K562 (cell line): ENCODE results near the gene STK16. TPM values are rescaled to one million over a fixed set of nuclear protein-coding genes. Genes with fewer than 3 reads are reported as not detected.

ENCODE experiments used
- ATF1 ChIP-seq, 2 experiments: fragments of 450-650 bp in 1 of 2; IDR thresholded peaks; 2 replicates each; pipeline ENCODE4 v1.6.1; 2016; ENCODE audit warnings: missing compliant biosample characterization in 1 of 2, missing genetic modification characterization in 1 of 2
- BHLHE40 ChIP-seq: IDR thresholded peaks from 2 replicates; pipeline ENCODE4 v1.6.1; 2011; ENCODE audit warnings: low read length, improper control_type of control experiment
- CBX8 ChIP-seq: fragments of 200-600 bp; sonication (generic); IDR thresholded peaks from 2 replicates; pipeline ENCODE4 v1.6.1; 2012; ENCODE audit warnings: borderline replicate concordance, mixed run types, low read depth, mild to moderate bottlenecking, moderate library complexity, mixed read lengths, low read length, control low read depth, inconsistent platforms; ENCODE audit not compliant: poor library complexity, severe bottlenecking; ENCODE audit errors: extremely low read depth
- E2F5 ChIP-seq: sonication (generic); formaldehyde crosslinking; IDR thresholded peaks from 2 replicates; pipeline ENCODE4 v1.8.0; 2022; ENCODE audit warnings: mild to moderate bottlenecking, missing genetic modification reagents
- EGR1 ChIP-seq: fragments of 450-650 bp; conservative IDR thresholded peaks from 2 replicates; pipeline ENCODE4 v1.6.1; 2017; ENCODE audit warnings: mild to moderate bottlenecking
- ESRRA ChIP-seq: fragments of 450-650 bp; IDR thresholded peaks from 2 replicates; pipeline ENCODE4 v1.6.1; 2014; ENCODE audit warnings: low read depth, mild to moderate bottlenecking, moderate library complexity, borderline replicate concordance
- HDAC8 ChIP-seq: fragments of 450-650 bp; IDR thresholded peaks from 2 replicates; pipeline ENCODE4 v1.6.1; 2016; ENCODE audit warnings: mild to moderate bottlenecking, missing genetic modification characterization, moderate library complexity, missing compliant biosample characterization
- HLTF ChIP-seq: fragments of 450-650 bp; IDR thresholded peaks from 2 replicates; pipeline ENCODE4 v1.6.1; 2016
- IFI16 ChIP-seq: fragments of 250-450 bp; sonication (Bioruptor Pico); IDR thresholded peaks from 2 replicates; pipeline ENCODE4 v2.1.2; 2022; ENCODE audit warnings: mild to moderate bottlenecking, inconsistent platforms
- KDM5B ChIP-seq: fragments of 200-600 bp; sonication (generic); IDR thresholded peaks from 2 replicates; pipeline ENCODE4 v1.6.1; 2012; ENCODE audit warnings: low read depth, mild to moderate bottlenecking, moderate library complexity, low read length, control low read depth, inconsistent platforms; ENCODE audit not compliant: insufficient replicate concordance
- NEUROD1 ChIP-seq: fragments of 150-350 bp; IDR thresholded peaks from 2 replicates; pipeline ENCODE4 v1.6.1; 2014; ENCODE audit warnings: borderline replicate concordance, low read length, low read depth; ENCODE audit not compliant: partially characterized antibody
- PRMT5 ChIP-seq: sonication (generic); formaldehyde crosslinking; IDR thresholded peaks from 2 replicates; pipeline ENCODE4 v1.5.0; 2020; ENCODE audit warnings: missing genetic modification reagents
- PYGO2 ChIP-seq: fragments of 450-650 bp; IDR thresholded peaks from 2 replicates; pipeline ENCODE4 v1.6.1; 2016; ENCODE audit warnings: mild to moderate bottlenecking, missing genetic modification characterization, moderate library complexity, missing compliant biosample characterization
- RNF2 ChIP-seq: sonication (generic); IDR thresholded peaks from 2 replicates; pipeline ENCODE4 v1.6.1; 2016
- SMARCC2 ChIP-seq: fragments of 450-650 bp; IDR thresholded peaks from 2 replicates; pipeline ENCODE4 v1.6.1; 2017; ENCODE audit warnings: antibody characterized with exemption, moderate library complexity, mild to moderate bottlenecking, low read depth
- TAF1 ChIP-seq: IDR thresholded peaks from 2 replicates; pipeline ENCODE4 v1.6.1; 2011; ENCODE audit warnings: mild to moderate bottlenecking, low read length, moderate library complexity; ENCODE audit not compliant: insufficient read depth, control insufficient read depth, severe bottlenecking; ENCODE audit errors: extremely low read depth
- TAF15 ChIP-seq: fragments of 200-400 bp; formaldehyde crosslinking; IDR thresholded peaks from 2 replicates; pipeline ENCODE4 v1.6.1; 2017; ENCODE audit warnings: mild to moderate bottlenecking, low read depth, low read length, moderate library complexity
- TARDBP ChIP-seq: fragments of 450-650 bp; IDR thresholded peaks from 2 replicates; pipeline ENCODE4 v1.6.1; 2016
- TCFL5 ChIP-seq: fragments of 250-450 bp; sonication (Bioruptor Pico); conservative IDR thresholded peaks from 2 replicates; pipeline ENCODE4 v1.6.1; 2021; ENCODE audit warnings: mild to moderate bottlenecking, moderate library complexity, matching md5 sums
- ZNF668 ChIP-seq: fragments of 250-450 bp; sonication (Bioruptor Pico); IDR thresholded peaks from 2 replicates; pipeline ENCODE4 v1.8.0; 2022; ENCODE audit warnings: mild to moderate bottlenecking, inconsistent platforms
- ZNF77 ChIP-seq: fragments of 250-450 bp; sonication (Bioruptor Pico); IDR thresholded peaks from 2 replicates; pipeline ENCODE4 v1.5.0; 2020
- polyA plus RNA-seq, 8 experiments: library from polyadenylated mRNA; depleted of rRNA in 4 of 8; stranded (reverse) in 5 of 8; unstranded in 3 of 8; fragments of >200 nt; fragmentation: Nextera tagmentation in 2 of 8; fragmentation: Illumina TruSeq in 1 of 8; extraction: Ambion mirVana in 2 of 8; extraction: Trizol in 1 of 8; gene quantifications; 2 replicates each; pipeline versions ENCODE4 v1.2.1 to v1.2.3, GENCODE V29; 2011 to 2014; ENCODE audit warnings: inconsistent platforms in 1 of 8, missing spikeins in 1 of 8
- total RNA-seq, 7 experiments: library from RNA; depleted of rRNA in 6 of 7; stranded (reverse); fragments of >200 nt in 6 of 7; fragmentation: Illumina TruSeq in 2 of 7; extraction: Trizol in 2 of 7; gene quantifications; 2 replicates each; pipeline versions ENCODE4 v1.2.1 to v1.2.3, GENCODE V29; 2011 to 2021; ENCODE audit warnings: low replicate concordance in 1 of 7
- TF ChIP-seq, protein P1 (sequence below): fragments of 250-450 bp; sonication (Bioruptor Pico); IDR thresholded peaks from 2 replicates; pipeline ENCODE4 v1.8.0; 2022; ENCODE audit warnings: moderate library complexity, mild to moderate bottlenecking, inconsistent platforms
- TF ChIP-seq, protein P2 (sequence below): fragments of 450-650 bp; IDR thresholded peaks from 2 replicates; pipeline ENCODE4 v1.6.1; 2017; ENCODE audit warnings: antibody characterized with exemption
- TF ChIP-seq, protein P3 (sequence below): fragments of 250-450 bp; sonication (Bioruptor Pico); IDR thresholded peaks from 2 replicates; pipeline ENCODE4 v1.9.0; 2021; ENCODE audit warnings: mild to moderate bottlenecking

STK16 gene
- total and polyA plus RNA-seq, 9 of the 15 experiments (the other 6 are each of a cell fraction or from before 2014, with no cell fraction given) = 5.4 to 36.2 (median 17.8) TPM

GRCh38 chr2:219218732-219219701 lies 26.3 kb upstream of the STK16 start, which contains the start of gene ABCB6 (continued):
- TF ChIP-seq KDM5B (peak; percentile 70), TCFL5 (no peak), CBX8 (no peak), IFI16 (no peak), SMARCC2 (no peak), ESRRA (0 out of 2 replicates have a peak, but pooled peaks have one; percentile 10), ZNF77 (CRISPR knock-in tag) (no peak), TARDBP (no peak), TAF1 (peak; percentile 72), BHLHE40 (peak; percentile 96), ZNF668 (no peak), E2F5 (no peak), NEUROD1 (no peak), ATF1 (CRISPR knock-in tag; IDR thresholded peaks at IDR 0.05) (no peak), ATF1 (tag; IDR thresholded peaks at IDR 0.05) (peak; percentile 62; the same call in 1 of the 2 replicates), PRMT5 (CRISPR knock-in tag) (no peak), HLTF (no peak), TAF15 (no peak), HDAC8 (tag) (no peak), PYGO2 (tag) (no peak), RNF2 (peak; percentile 42; the same call in 1 of the 2 replicates), EGR1 (peak; percentile 66)
- TF ChIP-seq, protein P1, sequence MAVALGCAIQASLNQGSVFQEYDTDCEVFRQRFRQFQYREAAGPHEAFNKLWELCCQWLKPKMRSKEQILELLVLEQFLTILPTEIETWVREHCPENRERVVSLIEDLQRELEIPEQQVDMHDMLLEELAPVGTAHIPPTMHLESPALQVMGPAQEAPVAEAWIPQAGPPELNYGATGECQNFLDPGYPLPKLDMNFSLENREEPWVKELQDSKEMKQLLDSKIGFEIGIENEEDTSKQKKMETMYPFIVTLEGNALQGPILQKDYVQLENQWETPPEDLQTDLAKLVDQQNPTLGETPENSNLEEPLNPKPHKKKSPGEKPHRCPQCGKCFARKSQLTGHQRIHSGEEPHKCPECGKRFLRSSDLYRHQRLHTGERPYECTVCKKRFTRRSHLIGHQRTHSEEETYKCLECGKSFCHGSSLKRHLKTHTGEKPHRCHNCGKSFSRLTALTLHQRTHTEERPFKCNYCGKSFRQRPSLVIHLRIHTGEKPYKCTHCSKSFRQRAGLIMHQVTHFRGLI (CRISPR knock-in tag) = no peak
- TF ChIP-seq, protein P2, sequence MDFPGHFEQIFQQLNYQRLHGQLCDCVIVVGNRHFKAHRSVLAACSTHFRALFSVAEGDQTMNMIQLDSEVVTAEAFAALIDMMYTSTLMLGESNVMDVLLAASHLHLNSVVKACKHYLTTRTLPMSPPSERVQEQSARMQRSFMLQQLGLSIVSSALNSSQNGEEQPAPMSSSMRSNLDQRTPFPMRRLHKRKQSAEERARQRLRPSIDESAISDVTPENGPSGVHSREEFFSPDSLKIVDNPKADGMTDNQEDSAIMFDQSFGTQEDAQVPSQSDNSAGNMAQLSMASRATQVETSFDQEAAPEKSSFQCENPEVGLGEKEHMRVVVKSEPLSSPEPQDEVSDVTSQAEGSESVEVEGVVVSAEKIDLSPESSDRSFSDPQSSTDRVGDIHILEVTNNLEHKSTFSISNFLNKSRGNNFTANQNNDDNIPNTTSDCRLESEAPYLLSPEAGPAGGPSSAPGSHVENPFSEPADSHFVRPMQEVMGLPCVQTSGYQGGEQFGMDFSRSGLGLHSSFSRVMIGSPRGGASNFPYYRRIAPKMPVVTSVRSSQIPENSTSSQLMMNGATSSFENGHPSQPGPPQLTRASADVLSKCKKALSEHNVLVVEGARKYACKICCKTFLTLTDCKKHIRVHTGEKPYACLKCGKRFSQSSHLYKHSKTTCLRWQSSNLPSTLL = no peak
- TF ChIP-seq, protein P3, sequence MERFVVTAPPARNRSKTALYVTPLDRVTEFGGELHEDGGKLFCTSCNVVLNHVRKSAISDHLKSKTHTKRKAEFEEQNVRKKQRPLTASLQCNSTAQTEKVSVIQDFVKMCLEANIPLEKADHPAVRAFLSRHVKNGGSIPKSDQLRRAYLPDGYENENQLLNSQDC (CRISPR knock-in tag) = no peak
